Tibial nerve (tissue), 4 donors: ENCODE results near the gene VTI1A. TPM values are rescaled to one million over a fixed set of nuclear protein-coding genes. Genes with fewer than 3 reads are reported as not detected.

ENCODE experiments used
- DNase-seq, 2 donors: peaks; one replicate each; pipeline ENCODE4 v3.0.0-alpha.2; 2019; ENCODE audit warnings: low spot score in 2 of 2
- H3K27ac ChIP-seq, 4 donors: fragments of 200-600 bp; sonication (generic) in 3 of 4; one replicate each; pipeline ENCODE4 v1.5.1; 2017 to 2019; ENCODE audit warnings: mild to moderate bottlenecking in 1 of 4
- H3K27me3 ChIP-seq, 2 donors: fragments of 200-600 bp; sonication (generic) in 1 of 2; one replicate each; pipeline versions ENCODE4 v1.5.1 to v1.6.0; 2017 to 2019
- H3K36me3 ChIP-seq, 3 donors: fragments of 200-600 bp; sonication (generic); one replicate each; pipeline ENCODE4 v1.5.1; 2018 to 2019
- H3K4me1 ChIP-seq, 4 donors: fragments of 200-600 bp; sonication (generic) in 3 of 4; one replicate each; pipeline ENCODE4 v1.5.1; 2017 to 2019
- H3K4me3 ChIP-seq, 4 donors: fragments of 200-600 bp; sonication (generic) in 3 of 4; one replicate each; pipeline ENCODE4 v1.5.1; 2017 to 2019; ENCODE audit warnings: mild to moderate bottlenecking in 1 of 4, moderate library complexity in 1 of 4
- H3K9me3 ChIP-seq, 4 donors: fragments of 200-600 bp; sonication (generic) in 3 of 4; one replicate each; pipeline ENCODE4 v1.5.1; 2017 to 2019
- EP300 ChIP-seq, 2 donors: sonication (generic); formaldehyde crosslinking; IDR thresholded peaks; one replicate each; pipeline ENCODE4 v1.6.1; 2017; ENCODE audit warnings: antibody characterized with exemption in 2 of 2, mild to moderate bottlenecking in 1 of 2
- POLR2A ChIP-seq, 2 donors: fragments of 450-650 bp; IDR thresholded peaks; one replicate each; pipeline ENCODE4 v1.6.1; 2017; ENCODE audit warnings: antibody characterized with exemption in 2 of 2, mild to moderate bottlenecking in 2 of 2, moderate library complexity in 2 of 2
- WGBS, 2 donors: methylation state at CpG; one replicate each; pipeline ENCODE4 v1.1.5; 2018; 5-methylcytosine and 5-hydroxymethylcytosine counted together
- total RNA-seq, 4 donors: library from RNA; depleted of rRNA; stranded (reverse); fragments of >200 nt; gene quantifications; one replicate each; pipeline ENCODE4 v1.1.0, GENCODE V29; 2016
- TF ChIP-seq, protein P1 (sequence below), 5 experiments: fragments of 200-600 bp in 3 of 5; fragments of 450-650 bp in 2 of 5; sonication (generic) in 3 of 5; IDR thresholded peaks; one replicate each; pipeline ENCODE4 v1.5.1; 2016 to 2019; ENCODE audit warnings: antibody characterized with exemption in 5 of 5, mild to moderate bottlenecking in 3 of 5, moderate library complexity in 2 of 5

Gene VTI1A
- total RNA-seq, 4 donors from 2014 or later: 96.5 to 253 (median 127) TPM

DNA sequence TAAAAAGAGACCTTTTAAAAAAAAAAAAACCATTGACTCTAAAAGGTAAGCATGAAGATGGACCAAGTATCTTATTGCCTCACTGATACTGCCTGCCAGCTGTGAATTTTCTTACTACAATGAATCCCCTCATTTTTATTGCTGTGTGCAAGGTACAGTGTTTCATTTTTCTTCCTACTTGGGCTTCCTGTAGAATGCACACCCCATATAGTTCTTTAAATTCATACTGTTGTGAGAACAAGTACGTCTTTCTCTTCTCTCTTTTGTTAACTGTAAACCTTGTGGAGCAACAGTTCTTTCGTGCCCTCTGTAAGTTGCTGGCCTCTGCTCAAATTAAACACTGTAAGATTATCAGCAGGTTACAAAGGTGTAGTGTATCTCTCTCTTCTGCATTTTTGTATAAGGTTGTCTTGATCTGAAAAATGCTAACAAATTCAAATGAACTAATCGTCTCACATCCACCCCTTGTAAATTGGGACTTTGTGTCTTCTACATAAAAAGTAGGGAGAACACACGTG is 105.6 kb downstream of the VTI1A start:
- 88% methylated on average over 4 of the region's 4 CpGs for WGBS, 2 donors
- no peak for DNase-seq
- H3K27me3 ChIP-seq: no peaks in the 10 kb centered on the region
- TF ChIP-seq, protein P1, sequence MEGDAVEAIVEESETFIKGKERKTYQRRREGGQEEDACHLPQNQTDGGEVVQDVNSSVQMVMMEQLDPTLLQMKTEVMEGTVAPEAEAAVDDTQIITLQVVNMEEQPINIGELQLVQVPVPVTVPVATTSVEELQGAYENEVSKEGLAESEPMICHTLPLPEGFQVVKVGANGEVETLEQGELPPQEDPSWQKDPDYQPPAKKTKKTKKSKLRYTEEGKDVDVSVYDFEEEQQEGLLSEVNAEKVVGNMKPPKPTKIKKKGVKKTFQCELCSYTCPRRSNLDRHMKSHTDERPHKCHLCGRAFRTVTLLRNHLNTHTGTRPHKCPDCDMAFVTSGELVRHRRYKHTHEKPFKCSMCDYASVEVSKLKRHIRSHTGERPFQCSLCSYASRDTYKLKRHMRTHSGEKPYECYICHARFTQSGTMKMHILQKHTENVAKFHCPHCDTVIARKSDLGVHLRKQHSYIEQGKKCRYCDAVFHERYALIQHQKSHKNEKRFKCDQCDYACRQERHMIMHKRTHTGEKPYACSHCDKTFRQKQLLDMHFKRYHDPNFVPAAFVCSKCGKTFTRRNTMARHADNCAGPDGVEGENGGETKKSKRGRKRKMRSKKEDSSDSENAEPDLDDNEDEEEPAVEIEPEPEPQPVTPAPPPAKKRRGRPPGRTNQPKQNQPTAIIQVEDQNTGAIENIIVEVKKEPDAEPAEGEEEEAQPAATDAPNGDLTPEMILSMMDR (IDR thresholded peaks at IDR 0.05): no peak
- TF ChIP-seq POLR2A (IDR thresholded peaks at IDR 0.05): no peak
- TF ChIP-seq EP300 (IDR thresholded peaks at IDR 0.05): no peak
- no peaks in the 10 kb centered on the region for H3K36me3 ChIP-seq
- no peak overlapping the region for H3K27ac ChIP-seq
- peaks cover 0 to 3% (median 0%) of the 10 kb centered on the region in 4 donors for H3K4me1 ChIP-seq
- H3K9me3 ChIP-seq: no peaks in the 10 kb centered on the region
- H3K4me3 ChIP-seq: no peak overlapping the region

DNA sequence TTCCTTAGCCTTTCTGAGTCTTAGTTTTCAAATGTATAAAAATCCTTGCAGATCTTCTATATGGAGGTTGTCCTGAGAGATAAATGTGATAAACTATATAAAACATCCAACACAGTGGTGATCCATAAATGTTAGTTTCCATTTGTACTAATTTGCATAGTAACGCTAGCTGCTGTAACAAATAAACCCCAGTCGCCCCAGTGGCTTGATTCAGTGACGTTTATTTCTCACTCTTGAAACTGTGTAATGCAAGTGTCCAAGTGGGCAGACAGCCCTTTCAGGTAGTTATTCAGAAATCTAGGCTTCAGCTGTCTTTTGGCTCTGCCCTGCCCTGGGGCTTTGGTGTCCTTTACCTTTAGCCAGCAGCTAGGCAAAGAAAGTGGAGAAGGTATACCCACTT is 106.3 kb downstream of the VTI1A start:
- TF ChIP-seq, protein P1 (IDR thresholded peaks at IDR 0.05): no peak
- TF ChIP-seq POLR2A (IDR thresholded peaks at IDR 0.05) (no peak), EP300 (IDR thresholded peaks at IDR 0.05) (no peak)
- no peaks in the 10 kb centered on the region for H3K36me3 ChIP-seq
- DNase-seq: no peak
- WGBS, 2 donors: 94 to 98% methylated on average over 3 of the region's 3 CpGs
- H3K4me1 ChIP-seq: peaks cover 0 to 3% (median 0%) of the 10 kb centered on the region in 4 donors
- no peak overlapping the region for H3K4me3 ChIP-seq
- H3K27me3 ChIP-seq: no peaks in the 10 kb centered on the region
- no peaks in the 10 kb centered on the region for H3K9me3 ChIP-seq
- no peak overlapping the region for H3K27ac ChIP-seq

DNA sequence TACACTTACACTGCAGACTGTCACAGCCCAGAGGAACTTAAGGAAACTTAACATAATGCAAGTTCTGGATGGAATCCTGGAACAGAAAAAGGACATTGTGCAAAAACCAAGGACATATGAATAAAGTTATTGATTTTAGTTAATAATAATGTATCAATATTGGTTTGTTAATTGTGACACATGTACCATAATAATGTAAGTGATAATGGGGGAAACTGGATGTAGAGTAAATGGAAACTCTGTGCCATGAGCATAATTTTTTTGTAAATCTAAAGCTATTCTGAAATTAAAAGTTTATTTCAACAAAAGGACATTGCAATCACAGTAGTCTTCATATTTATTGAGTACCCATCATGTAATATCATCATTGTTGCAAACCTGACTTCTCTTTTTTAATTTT is 107.2 kb downstream of the VTI1A start:
- no peak for TF ChIP-seq POLR2A (IDR thresholded peaks at IDR 0.05)
- no peak for TF ChIP-seq EP300 (IDR thresholded peaks at IDR 0.05)
- TF ChIP-seq, protein P1 (IDR thresholded peaks at IDR 0.05): no peak
- H3K9me3 ChIP-seq: no peaks in the 10 kb centered on the region
- H3K4me1 ChIP-seq: peaks cover 0 to 3% (median 0%) of the 10 kb centered on the region in 4 donors
- H3K36me3 ChIP-seq: no peaks in the 10 kb centered on the region
- H3K27me3 ChIP-seq: no peaks in the 10 kb centered on the region
- DNase-seq: no peak
- no peak overlapping the region for H3K27ac ChIP-seq
- no peak overlapping the region for H3K4me3 ChIP-seq

DNA sequence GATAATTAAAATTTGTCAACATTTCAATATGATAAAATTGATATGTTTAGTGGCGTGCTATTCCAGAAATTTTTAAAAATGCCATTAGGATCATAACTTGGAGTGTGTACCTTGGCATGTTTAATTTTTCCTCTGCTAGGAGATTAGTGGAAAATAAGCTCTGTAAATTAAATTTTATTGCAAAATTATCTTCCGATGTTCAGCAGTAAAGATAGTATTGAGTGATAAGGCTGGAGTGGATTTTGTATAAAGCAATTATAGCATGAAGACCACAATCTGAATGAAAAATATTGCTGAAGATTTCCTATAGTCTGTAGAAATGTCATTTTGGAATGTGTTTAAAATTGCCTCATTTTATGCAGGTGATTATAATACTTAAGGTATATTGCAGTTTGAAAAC is 110.2 kb downstream of the VTI1A start:
- 96 to 97% methylated on average over 2 of the region's 2 CpGs for WGBS, 2 donors
- TF ChIP-seq, protein P1 (IDR thresholded peaks at IDR 0.05): no peak
- TF ChIP-seq POLR2A (IDR thresholded peaks at IDR 0.05) (no peak), EP300 (IDR thresholded peaks at IDR 0.05) (no peak)
- Histone ChIP-seq H3K4me3 (no peak overlapping the region), H3K36me3 (no peaks in the 10 kb centered on the region), H3K27me3 (no peaks in the 10 kb centered on the region), H3K4me1 (peaks cover 0 to 3% (median 0%) of the 10 kb centered on the region in 4 donors), H3K9me3 (no peaks in the 10 kb centered on the region), H3K27ac (no peak overlapping the region)
- DNase-seq: no peak

DNA sequence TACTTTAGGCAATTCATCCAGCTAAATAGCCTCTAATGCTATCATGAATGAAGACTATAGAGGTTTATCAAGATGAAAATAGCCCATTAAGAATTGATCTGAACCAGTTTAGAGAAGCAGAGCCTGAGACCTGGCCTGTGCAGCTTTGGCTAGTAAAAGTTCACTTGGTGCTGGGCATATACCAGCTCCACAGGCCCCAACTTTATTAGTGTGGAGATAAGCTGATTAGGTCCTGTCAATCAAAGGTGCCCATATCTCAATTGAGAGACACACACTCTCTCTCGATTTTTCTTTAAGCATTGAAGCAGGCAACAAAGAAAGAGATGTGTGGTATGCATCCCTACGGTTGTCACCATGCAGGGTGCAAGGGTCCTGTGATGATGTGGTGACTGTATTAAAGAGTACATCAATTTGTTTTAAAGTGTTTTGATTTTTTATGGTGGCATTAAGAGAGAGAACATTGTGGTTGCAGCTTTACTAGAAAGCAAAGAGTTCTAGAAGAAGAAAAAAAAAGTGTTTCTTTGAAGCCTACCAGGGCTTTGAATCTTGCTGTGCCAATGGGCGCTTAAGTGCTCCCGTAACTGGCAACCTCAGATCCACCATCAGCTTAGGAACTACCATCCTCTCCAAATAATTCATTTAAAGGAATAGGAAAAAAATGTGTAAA is 111.6 kb downstream of the VTI1A start:
- Histone ChIP-seq H3K27ac (no peak overlapping the region), H3K4me1 (peaks cover 0 to 6% (median 0%) of the 10 kb centered on the region in 4 donors), H3K4me3 (no peak overlapping the region), H3K27me3 (no peaks in the 10 kb centered on the region), H3K36me3 (no peaks in the 10 kb centered on the region), H3K9me3 (no peaks in the 10 kb centered on the region)
- TF ChIP-seq EP300 (IDR thresholded peaks at IDR 0.05) (no peak), POLR2A (IDR thresholded peaks at IDR 0.05) (no peak)
- TF ChIP-seq, protein P1 (IDR thresholded peaks at IDR 0.05): no peak
- WGBS, 2 donors: 89 to 90% methylated on average over 4 of the region's 4 CpGs
- no peak for DNase-seq
